ENCODE results near the gene LEFTY1. TPM values are rescaled to one million over a fixed set of nuclear protein-coding genes. Genes with fewer than 3 reads are reported as not detected.

Gene LEFTY1
- polyA plus RNA-seq, 3 donors, result 0.13 TPM; not detected in 2

DNA sequence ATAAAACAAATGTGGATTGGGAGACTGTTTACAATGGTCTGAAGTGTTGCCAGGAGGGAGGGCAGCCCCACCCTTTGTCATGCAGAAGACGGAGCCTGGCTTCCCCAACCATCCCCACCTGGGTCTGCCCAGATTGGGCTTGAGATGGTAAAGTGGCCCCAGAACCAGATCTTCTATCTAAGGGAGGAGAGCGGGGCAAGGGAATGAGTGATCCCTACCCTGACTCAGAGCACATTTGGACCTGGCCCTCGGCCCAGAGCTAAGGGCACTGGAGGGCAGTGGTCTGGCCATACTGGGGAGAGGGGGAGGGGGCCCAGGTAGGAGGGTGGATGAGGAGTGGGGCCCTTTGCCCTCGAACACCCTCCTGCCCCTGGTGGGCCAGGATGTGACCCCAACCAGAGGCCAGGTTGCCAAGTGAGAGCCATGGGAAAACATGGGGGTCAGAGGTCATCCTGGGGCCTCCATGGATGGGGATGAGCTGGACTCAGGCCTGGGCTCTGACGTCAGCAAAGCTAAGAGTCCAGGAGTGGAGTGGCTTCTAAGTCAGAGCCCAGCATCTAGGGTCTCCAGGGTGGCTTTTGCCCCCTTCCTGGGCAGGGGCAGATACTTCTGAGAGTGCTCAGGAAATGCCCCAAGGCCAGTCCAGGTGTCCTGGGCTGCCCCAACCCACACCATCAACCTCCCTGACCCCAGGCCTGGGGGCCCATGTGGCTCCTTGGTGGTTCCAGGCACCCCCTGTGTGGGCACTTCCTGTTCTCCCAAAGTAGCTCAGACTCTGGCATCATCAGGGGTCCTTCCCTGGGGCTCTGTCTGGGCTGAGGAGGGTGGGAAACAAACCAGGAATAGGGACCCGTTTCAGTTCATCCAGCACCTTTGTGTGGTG lies 1.6 kb upstream of the LEFTY1 start:
- Histone ChIP-seq H3K9me3 (replicated peaks in 1 of 2; ENCODE audit: control insufficient read depth in 1 of 2, insufficient read depth in 1 of 2, low read length in 2 of 2) (no peaks in the 10 kb centered on the region), H3K27ac (ENCODE audit: low read depth in 1 of 2, low read length in 2 of 2) (no peak overlapping the region), H3K36me3 (replicated peaks in 1 of 2; ENCODE audit: control insufficient read depth in 1 of 2, insufficient read depth in 2 of 2, low read length in 2 of 2) (no peaks in the 10 kb centered on the region), H3K79me2 (ENCODE audit: insufficient read depth, low read length) (no peaks in the 10 kb centered on the region), H3K9ac (ENCODE audit: insufficient read depth, low read length, poor library complexity, severe bottlenecking) (no peak overlapping the region), H3K27me3 (ENCODE audit: control insufficient read depth in 2 of 2, insufficient read depth in 2 of 2, low read length in 2 of 2) (peaks cover 0 to 5% of the 10 kb centered on the region in 2 donors), H4K20me1 (ENCODE audit: insufficient read depth, low read length) (no peaks in the 10 kb centered on the region), H3K4me2 (replicated peaks; ENCODE audit: extremely low read depth, low read length, poor library complexity, severe bottlenecking) (no peak overlapping the region), H3K4me1 (ENCODE audit: control insufficient read depth in 1 of 2, insufficient read depth in 2 of 2, low read length in 2 of 2) (peaks cover 0 to under 1% of the 10 kb centered on the region in 2 donors), H3K4me3 (replicated peaks in 1 of 3; ENCODE audit: low read depth in 2 of 3, low read length in 3 of 3) (no peak overlapping the region), H2AFZ (ENCODE audit: insufficient read depth, low read depth, low read length, poor library complexity, severe bottlenecking) (no peak overlapping the region)
- TF ChIP-seq, protein P1, sequence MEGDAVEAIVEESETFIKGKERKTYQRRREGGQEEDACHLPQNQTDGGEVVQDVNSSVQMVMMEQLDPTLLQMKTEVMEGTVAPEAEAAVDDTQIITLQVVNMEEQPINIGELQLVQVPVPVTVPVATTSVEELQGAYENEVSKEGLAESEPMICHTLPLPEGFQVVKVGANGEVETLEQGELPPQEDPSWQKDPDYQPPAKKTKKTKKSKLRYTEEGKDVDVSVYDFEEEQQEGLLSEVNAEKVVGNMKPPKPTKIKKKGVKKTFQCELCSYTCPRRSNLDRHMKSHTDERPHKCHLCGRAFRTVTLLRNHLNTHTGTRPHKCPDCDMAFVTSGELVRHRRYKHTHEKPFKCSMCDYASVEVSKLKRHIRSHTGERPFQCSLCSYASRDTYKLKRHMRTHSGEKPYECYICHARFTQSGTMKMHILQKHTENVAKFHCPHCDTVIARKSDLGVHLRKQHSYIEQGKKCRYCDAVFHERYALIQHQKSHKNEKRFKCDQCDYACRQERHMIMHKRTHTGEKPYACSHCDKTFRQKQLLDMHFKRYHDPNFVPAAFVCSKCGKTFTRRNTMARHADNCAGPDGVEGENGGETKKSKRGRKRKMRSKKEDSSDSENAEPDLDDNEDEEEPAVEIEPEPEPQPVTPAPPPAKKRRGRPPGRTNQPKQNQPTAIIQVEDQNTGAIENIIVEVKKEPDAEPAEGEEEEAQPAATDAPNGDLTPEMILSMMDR (IDR thresholded peaks at IDR 0.05), result no peak
- Mint-ChIP-seq H3K27me3 (ENCODE audit: low read depth in 3 of 3) (peaks cover 9 to 14% (median 13%) of the 10 kb centered on the region in 3 donors), H3K4me3 (no peak overlapping the region), H3K36me3 (no peaks in the 10 kb centered on the region), H3K27ac (no peak overlapping the region), H3K9me3 (no peaks in the 10 kb centered on the region), H3K4me1 (peaks cover 1% of the 10 kb centered on the region)
- intact Hi-C loops (cut with micrococcal nuclease), result no loop called here
- WGBS (ENCODE audit: insufficient coverage), result 93% methylated on average over 3 of the region's 6 CpGs
- DNase-seq, result no peak

DNA sequence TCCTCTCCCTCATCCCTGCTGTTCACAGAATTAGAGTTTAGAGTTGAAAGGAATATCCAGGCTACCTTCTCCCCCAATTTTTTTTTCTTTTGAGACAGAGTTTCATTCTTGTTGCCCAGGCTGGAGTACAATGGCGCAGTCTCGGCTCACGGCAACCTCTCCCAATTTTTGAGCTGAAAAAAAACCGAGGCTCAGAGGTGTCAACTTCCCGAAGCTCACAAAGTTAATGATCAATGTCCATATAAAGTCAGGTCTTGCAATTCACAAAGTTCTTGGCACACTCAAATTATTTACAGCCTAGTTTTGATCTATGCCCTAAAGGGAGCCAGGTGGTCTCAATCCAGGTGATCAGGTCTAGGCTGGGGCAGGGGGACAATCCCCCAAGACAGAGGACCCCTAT lies 797 bp upstream of the LEFTY1 start:
- Mint-ChIP-seq H3K9me3 (no peaks in the 10 kb centered on the region), H3K4me3 (no peak overlapping the region), H3K27me3 (ENCODE audit: low read depth in 3 of 3) (peaks cover 9 to 14% (median 13%) of the 10 kb centered on the region in 3 donors), H3K27ac (no peak overlapping the region), H3K4me1 (peaks cover 6% of the 10 kb centered on the region), H3K36me3 (no peaks in the 10 kb centered on the region)
- DNase-seq, result no peak
- H3K9me3 ChIP-seq (replicated peaks in 1 of 2; ENCODE audit: control insufficient read depth in 1 of 2, insufficient read depth in 1 of 2, low read length in 2 of 2), result no peaks in the 10 kb centered on the region
- no peak overlapping the region for H2AFZ ChIP-seq (ENCODE audit: insufficient read depth, low read depth, low read length, poor library complexity, severe bottlenecking)
- no peak overlapping the region for H3K9ac ChIP-seq (ENCODE audit: insufficient read depth, low read length, poor library complexity, severe bottlenecking)
- H3K27me3 ChIP-seq (ENCODE audit: control insufficient read depth in 2 of 2, insufficient read depth in 2 of 2, low read length in 2 of 2), result peaks cover 0 to 5% of the 10 kb centered on the region in 2 donors
- intact Hi-C loops (cut with micrococcal nuclease), result no loop called here
- 97% methylated on average over 5 of the region's 5 CpGs for WGBS (ENCODE audit: insufficient coverage)
- H3K4me2 ChIP-seq (replicated peaks; ENCODE audit: extremely low read depth, low read length, poor library complexity, severe bottlenecking), result no peak overlapping the region
- no peak overlapping the region for H3K4me3 ChIP-seq (replicated peaks in 1 of 3; ENCODE audit: low read depth in 2 of 3, low read length in 3 of 3)
- no peaks in the 10 kb centered on the region for H3K36me3 ChIP-seq (replicated peaks in 1 of 2; ENCODE audit: control insufficient read depth in 1 of 2, insufficient read depth in 2 of 2, low read length in 2 of 2)
- H3K79me2 ChIP-seq (ENCODE audit: insufficient read depth, low read length), result no peaks in the 10 kb centered on the region
- no peaks in the 10 kb centered on the region for H4K20me1 ChIP-seq (ENCODE audit: insufficient read depth, low read length)
- TF ChIP-seq, protein P1 (IDR thresholded peaks at IDR 0.05), result no peak
- peaks cover 0 to 6% of the 10 kb centered on the region in 2 donors for H3K4me1 ChIP-seq (ENCODE audit: control insufficient read depth in 1 of 2, insufficient read depth in 2 of 2, low read length in 2 of 2)
- no peak overlapping the region for H3K27ac ChIP-seq (ENCODE audit: low read depth in 1 of 2, low read length in 2 of 2)

Measured in CD14-positive monocyte (primary cell).